HG02623 (cell line): ENCODE results near the gene SNCAIP.

ENCODE experiments used
- ATAC-seq: cut with Tn5 transposase; IDR thresholded peaks from one replicate; pipeline ENCODE4 v1.9.1; 2021; ENCODE audit warnings: moderate library complexity; ENCODE audit not compliant: unreplicated experiment

The SNCAIP gene

GRCh38 chr5:122420537-122421236 lies 108.7 kb downstream of the SNCAIP start:
- ATAC-seq = no peak

- ATAC-seq = peak; percentile 87
Observed at GRCh38 chr5:122421374-122422079, 109.5 kb downstream of the SNCAIP start.

- no peak for ATAC-seq
Observed at GRCh38 chr5:122423221-122423620, 111.2 kb downstream of the SNCAIP start.

GRCh38 chr5:122424132-122424531 lies 112.1 kb downstream of the SNCAIP start:
- no peak for ATAC-seq

GRCh38 chr5:122426301-122426700 lies 114.3 kb downstream of the SNCAIP start:
- ATAC-seq = no peak

- no peak for ATAC-seq
Observed at GRCh38 chr5:122427621-122428020, 115.6 kb downstream of the SNCAIP start.

- ATAC-seq = no peak
Observed at GRCh38 chr5:122429545-122430318, 117.7 kb downstream of the SNCAIP start.

- ATAC-seq = no peak
Observed at GRCh38 chr5:122430319-122430586, 118.2 kb downstream of the SNCAIP start.

- ATAC-seq = no peak
Observed at GRCh38 chr5:122431298-122431697, 119.3 kb downstream of the SNCAIP start.

- no peak for ATAC-seq
Observed at GRCh38 chr5:122434205-122434970, 122.4 kb downstream of the SNCAIP start.

- no peak for ATAC-seq
Observed at GRCh38 chr5:122435234-122435633, 123.2 kb downstream of the SNCAIP start.

- no peak for ATAC-seq
Observed at GRCh38 chr5:122435761-122436160, 123.7 kb downstream of the SNCAIP start.

- no peak for ATAC-seq
Observed at GRCh38 chr5:122436615-122437014, 124.6 kb downstream of the SNCAIP start.

GRCh38 chr5:122439645-122440044 lies 127.6 kb downstream of the SNCAIP start:
- no peak for ATAC-seq

- ATAC-seq = peak; percentile 74
Observed at GRCh38 chr5:122442938-122443337, 130.9 kb downstream of the SNCAIP start.

- no peak for ATAC-seq
Observed at GRCh38 chr5:122444411-122444810, 132.4 kb downstream of the SNCAIP start.

- no peak for ATAC-seq
Observed at GRCh38 chr5:122445070-122445469, 133.0 kb downstream of the SNCAIP start.

GRCh38 chr5:122447072-122447471 lies 135.0 kb downstream of the SNCAIP start:
- ATAC-seq = no peak

- no peak for ATAC-seq
Observed at GRCh38 chr5:122447879-122448278, 135.8 kb downstream of the SNCAIP start.

- ATAC-seq = no peak
Observed at GRCh38 chr5:122454541-122454940, 142.5 kb downstream of the SNCAIP start.

- no peak for ATAC-seq
Observed at GRCh38 chr5:122455939-122456338, 143.9 kb downstream of the SNCAIP start.
